HG02571 (cell line): ENCODE data around the gene PHETA1.
"Not testable (repeated sequence)": the region's sequence is repeated elsewhere in the genome, so short reads cannot be mapped to it uniquely, and the experiment has no call there.

Experiments used
- ATAC-seq: cut with Tn5 transposase; IDR thresholded peaks from one replicate; pipeline ENCODE4 v1.9.1; 2021; ENCODE audit warnings: mild to moderate bottlenecking, moderate library complexity; ENCODE audit not compliant: unreplicated experiment

The PHETA1 gene

GRCh38 chr12:111377440-111377839 is 8.5 kb upstream of the PHETA1 start:
- ATAC-seq = no peak

GRCh38 chr12:111373231-111373630 is 4.3 kb upstream of the PHETA1 start:
- not testable (repeated sequence) for ATAC-seq

GRCh38 chr12:111369496-111370220 is 763 bp upstream of the PHETA1 start:
- no peak for ATAC-seq

GRCh38 chr12:111368291-111368787 is 556 bp downstream of the PHETA1 start:
- no peak for ATAC-seq

GRCh38 chr12:111367661-111368221 is 1.2 kb downstream of the PHETA1 start:
- ATAC-seq = no peak

GRCh38 chr12:111366583-111366982 is 2.3 kb downstream of the PHETA1 start:
- no peak for ATAC-seq

GRCh38 chr12:111366075-111366474 is 2.8 kb downstream of the PHETA1 start:
- no peak for ATAC-seq

GRCh38 chr12:111363578-111363977 is 5.3 kb downstream of the PHETA1 start:
- ATAC-seq = no peak

GRCh38 chr12:111362687-111363475 is 6.0 kb downstream of the PHETA1 start:
- no peak for ATAC-seq

GRCh38 chr12:111361717-111362576 is 6.9 kb downstream of the PHETA1 start:
- no peak for ATAC-seq

GRCh38 chr12:111361073-111361716 is 7.7 kb downstream of the PHETA1 start:
- ATAC-seq = no peak

GRCh38 chr12:111360325-111360930 is 8.5 kb downstream of the PHETA1 start:
- ATAC-seq = no peak

GRCh38 chr12:111359914-111360276 is 9.0 kb downstream of the PHETA1 start:
- ATAC-seq = no peak

- no peak for ATAC-seq
These were observed 9.5 kb downstream of the PHETA1 start for GRCh38 chr12:111359231-111359913.

GRCh38 chr12:111355201-111355925 is 13.5 kb downstream of the PHETA1 start:
- no peak for ATAC-seq

- no peak for ATAC-seq
These were observed 14.4 kb downstream of the PHETA1 start for GRCh38 chr12:111354511-111354910.

- no peak for ATAC-seq
These were observed 15.1 kb downstream of the PHETA1 start for GRCh38 chr12:111353603-111354295.

GRCh38 chr12:111353026-111353425 is 15.9 kb downstream of the PHETA1 start:
- ATAC-seq = no peak
